ENCODE measurements around the gene MUC5B. TPM values are rescaled to one million over a fixed set of nuclear protein-coding genes. Genes with fewer than 3 reads are reported as not detected.

Gene MUC5B
- total and polyA plus RNA-seq, 2 donors (not counting 1 experiment from before 2014, with no cell fraction given) = not detected

GRCh38 chr11:1175461-1176223 is 47.2 kb upstream of the MUC5B start:
- Histone ChIP-seq H3K27me3 (ENCODE audit: control insufficient read depth, insufficient read depth, low read length) (no peaks in the 10 kb centered on the region), H3K4me1 (ENCODE audit: control insufficient read depth, extremely low read depth, insufficient read depth, low read length) (no peaks in the 10 kb centered on the region), H3K4me3 (replicated peaks in 1 of 4; ENCODE audit: control extremely low read depth in 1 of 4, insufficient read depth in 1 of 4, low read depth in 3 of 4, low read length in 4 of 4) (no peak overlapping the region), H2AFZ (ENCODE audit: low read length) (no peak overlapping the region), H3K79me2 (ENCODE audit: control insufficient read depth, insufficient read depth, low read length) (no peaks in the 10 kb centered on the region), H3K4me2 (ENCODE audit: extremely low read depth, insufficient read depth, low read length) (no peak overlapping the region), H3K36me3 (ENCODE audit: control insufficient read depth, insufficient read depth, low read length) (no peaks in the 10 kb centered on the region), H3K27ac (ENCODE audit: insufficient read depth, low read length) (no peak overlapping the region), H3K9me3 (ENCODE audit: control insufficient read depth, insufficient read depth, low read depth, low read length) (peaks cover 3% of the 10 kb centered on the region), H3K9ac (ENCODE audit: insufficient read depth, low read length) (no peak overlapping the region), H4K20me1 (ENCODE audit: control insufficient read depth, extremely low read depth, insufficient read depth, low read length) (no peaks in the 10 kb centered on the region)
- no peak for TF ChIP-seq EZH2 (IDR thresholded peaks at IDR 0.05; ENCODE audit: low read length, missing control alignments)
- TF ChIP-seq, protein P1, sequence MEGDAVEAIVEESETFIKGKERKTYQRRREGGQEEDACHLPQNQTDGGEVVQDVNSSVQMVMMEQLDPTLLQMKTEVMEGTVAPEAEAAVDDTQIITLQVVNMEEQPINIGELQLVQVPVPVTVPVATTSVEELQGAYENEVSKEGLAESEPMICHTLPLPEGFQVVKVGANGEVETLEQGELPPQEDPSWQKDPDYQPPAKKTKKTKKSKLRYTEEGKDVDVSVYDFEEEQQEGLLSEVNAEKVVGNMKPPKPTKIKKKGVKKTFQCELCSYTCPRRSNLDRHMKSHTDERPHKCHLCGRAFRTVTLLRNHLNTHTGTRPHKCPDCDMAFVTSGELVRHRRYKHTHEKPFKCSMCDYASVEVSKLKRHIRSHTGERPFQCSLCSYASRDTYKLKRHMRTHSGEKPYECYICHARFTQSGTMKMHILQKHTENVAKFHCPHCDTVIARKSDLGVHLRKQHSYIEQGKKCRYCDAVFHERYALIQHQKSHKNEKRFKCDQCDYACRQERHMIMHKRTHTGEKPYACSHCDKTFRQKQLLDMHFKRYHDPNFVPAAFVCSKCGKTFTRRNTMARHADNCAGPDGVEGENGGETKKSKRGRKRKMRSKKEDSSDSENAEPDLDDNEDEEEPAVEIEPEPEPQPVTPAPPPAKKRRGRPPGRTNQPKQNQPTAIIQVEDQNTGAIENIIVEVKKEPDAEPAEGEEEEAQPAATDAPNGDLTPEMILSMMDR (conservative IDR thresholded peaks at IDR 0.05 in 1 of 2, IDR thresholded peaks at IDR 0.05 in 1 of 2; ENCODE audit: low read depth in 1 of 2, low read length in 2 of 2) = no peak
- DNase-seq (ENCODE audit: low read depth in 2 of 2) = no peak

- H3K36me3 ChIP-seq (ENCODE audit: control insufficient read depth, insufficient read depth, low read length) = no peaks in the 10 kb centered on the region
- no peak overlapping the region for H3K4me2 ChIP-seq (ENCODE audit: extremely low read depth, insufficient read depth, low read length)
- no peak for TF ChIP-seq EZH2 (IDR thresholded peaks at IDR 0.05; ENCODE audit: low read length, missing control alignments)
- TF ChIP-seq, protein P1 (conservative IDR thresholded peaks at IDR 0.05 in 1 of 2, IDR thresholded peaks at IDR 0.05 in 1 of 2; ENCODE audit: low read depth in 1 of 2, low read length in 2 of 2) = no peak
- no peaks in the 10 kb centered on the region for H3K4me1 ChIP-seq (ENCODE audit: control insufficient read depth, extremely low read depth, insufficient read depth, low read length)
- peaks cover 3% of the 10 kb centered on the region for H3K9me3 ChIP-seq (ENCODE audit: control insufficient read depth, insufficient read depth, low read depth, low read length)
- H3K4me3 ChIP-seq (replicated peaks in 1 of 4; ENCODE audit: control extremely low read depth in 1 of 4, insufficient read depth in 1 of 4, low read depth in 3 of 4, low read length in 4 of 4) = no peak overlapping the region
- H3K9ac ChIP-seq (ENCODE audit: insufficient read depth, low read length) = no peak overlapping the region
- no peaks in the 10 kb centered on the region for H4K20me1 ChIP-seq (ENCODE audit: control insufficient read depth, extremely low read depth, insufficient read depth, low read length)
- H3K27me3 ChIP-seq (ENCODE audit: control insufficient read depth, insufficient read depth, low read length) = no peaks in the 10 kb centered on the region
- H3K79me2 ChIP-seq (ENCODE audit: control insufficient read depth, insufficient read depth, low read length) = no peaks in the 10 kb centered on the region
- no peak overlapping the region for H2AFZ ChIP-seq (ENCODE audit: low read length)
- DNase-seq (ENCODE audit: low read depth in 2 of 2) = no peak
- no peak overlapping the region for H3K27ac ChIP-seq (ENCODE audit: insufficient read depth, low read length)
Observed at GRCh38 chr11:1176224-1177019, 46.4 kb upstream of the MUC5B start.

- Histone ChIP-seq H3K27me3 (ENCODE audit: control insufficient read depth, insufficient read depth, low read length) (no peaks in the 10 kb centered on the region), H3K4me2 (ENCODE audit: extremely low read depth, insufficient read depth, low read length) (no peak overlapping the region), H3K79me2 (ENCODE audit: control insufficient read depth, insufficient read depth, low read length) (no peaks in the 10 kb centered on the region), H3K9me3 (ENCODE audit: control insufficient read depth, insufficient read depth, low read depth, low read length) (peaks cover 3% of the 10 kb centered on the region), H2AFZ (ENCODE audit: low read length) (no peak overlapping the region), H3K9ac (ENCODE audit: insufficient read depth, low read length) (no peak overlapping the region), H4K20me1 (ENCODE audit: control insufficient read depth, extremely low read depth, insufficient read depth, low read length) (no peaks in the 10 kb centered on the region), H3K4me1 (ENCODE audit: control insufficient read depth, extremely low read depth, insufficient read depth, low read length) (no peaks in the 10 kb centered on the region), H3K36me3 (ENCODE audit: control insufficient read depth, insufficient read depth, low read length) (no peaks in the 10 kb centered on the region), H3K4me3 (replicated peaks in 1 of 4; ENCODE audit: control extremely low read depth in 1 of 4, insufficient read depth in 1 of 4, low read depth in 3 of 4, low read length in 4 of 4) (no peak overlapping the region), H3K27ac (ENCODE audit: insufficient read depth, low read length) (no peak overlapping the region)
- DNase-seq (ENCODE audit: low read depth in 2 of 2) = no peak
- no peak for TF ChIP-seq EZH2 (IDR thresholded peaks at IDR 0.05; ENCODE audit: low read length, missing control alignments)
- TF ChIP-seq, protein P1 (conservative IDR thresholded peaks at IDR 0.05 in 1 of 2, IDR thresholded peaks at IDR 0.05 in 1 of 2; ENCODE audit: low read depth in 1 of 2, low read length in 2 of 2) = no peak
Observed at GRCh38 chr11:1177020-1177770, 45.7 kb upstream of the MUC5B start.
